Right forelimb (tissue), 1 donor: Measurements from ENCODE around the gene FOXD4L5.
"Not testable (repeated sequence)": the region's sequence is repeated elsewhere in the genome, so short reads cannot be mapped to it uniquely, and the experiment has no call there.

ENCODE experiments used
- DNase-seq: peaks from one replicate; pipeline ENCODE4 v3.0.0-alpha.2; 2018

The FOXD4L5 gene

DNA sequence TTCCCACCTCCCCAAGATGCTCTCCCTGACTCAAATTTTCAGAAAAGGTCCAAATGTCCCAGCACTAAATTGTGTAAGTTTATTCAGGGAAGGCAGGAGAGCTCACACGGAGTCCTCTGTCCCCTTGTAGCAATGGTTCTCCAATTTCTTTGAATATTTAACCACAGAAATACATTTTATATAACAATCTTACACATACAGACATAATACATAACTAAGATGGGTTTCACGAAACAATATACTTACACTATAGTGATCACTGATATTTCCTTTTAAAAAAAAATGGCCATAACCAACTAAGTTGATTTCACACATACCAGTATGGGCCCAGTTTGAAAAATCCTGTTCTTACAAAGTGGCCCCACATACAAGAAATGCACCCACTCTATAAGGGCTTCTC, at the start of gene FOXD4L5:
Gene FOXD4L5 (minus strand): TSS at position 101 of the 400 bp plus-strand sequence. CDS start 832 bp downstream, outside the sequence.
- DNase-seq = not testable (repeated sequence)

GRCh38 chr9:65283943-65284342, 1.1 kb downstream of the FOXD4L5 start:
- DNase-seq = not testable (repeated sequence)

DNA sequence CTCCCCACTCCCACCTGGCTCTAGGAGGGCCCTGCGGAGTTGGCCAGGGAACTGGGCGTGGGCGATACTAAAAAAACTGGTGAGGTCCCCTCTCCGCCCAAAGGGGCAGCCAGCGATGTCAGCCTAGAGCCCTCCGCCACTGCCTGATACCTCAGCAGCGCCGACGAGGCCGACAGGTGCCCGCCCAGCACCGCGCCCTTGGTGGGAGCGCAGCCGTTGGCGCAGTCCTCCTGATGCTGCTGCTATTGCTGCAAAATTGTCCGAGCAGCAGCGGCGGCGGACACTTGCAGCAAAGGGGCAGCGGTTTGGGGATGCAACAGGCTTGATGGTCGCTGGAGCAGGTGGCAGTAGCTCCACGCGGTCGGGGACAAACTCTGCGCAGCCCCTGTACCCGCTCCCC, 2.0 kb downstream of the FOXD4L5 start:
- DNase-seq = not testable (repeated sequence)
